CD4-positive, alpha-beta T cell treated with Interleukin-15 for 4 hours (primary cell): ENCODE measurements around the gene SSNA1.
A peak's percentile ranks its signal among the peaks of the same experiment; 100 is the strongest.

Experiments used
- DNase-seq: peaks from one replicate; pipeline ENCODE4 v3.0.0-alpha.2; 2020; ENCODE audit warnings: low spot score

The SSNA1 gene

GRCh38 chr9:137188490-137189296 lies at the start of gene SSNA1, which contains the start of gene ANAPC2:
Gene SSNA1 (plus strand): TSS chr9:137188676. CDS start chr9:137188727, 51 bp downstream.
Gene ANAPC2 (minus strand): TSS chr9:137188560. CDS start chr9:137188532, 28 bp downstream.
- peak; percentile 92 for DNase-seq

- no peak for DNase-seq
Observed at GRCh38 chr9:137138722-137139467, 49.6 kb upstream of the SSNA1 start, which contains the start of gene GRIN1. Gene GRIN1 (plus strand): TSS chr9:137139154. CDS start chr9:137139487, 333 bp downstream.

- DNase-seq: no peak
Observed at GRCh38 chr9:137139468-137140150, 48.9 kb upstream of the SSNA1 start.

- DNase-seq: no peak
Observed at GRCh38 chr9:137140151-137141012, 48.1 kb upstream of the SSNA1 start.

- DNase-seq: no peak
Observed at GRCh38 chr9:137141050-137141810, 47.2 kb upstream of the SSNA1 start.

- no peak for DNase-seq
Observed at GRCh38 chr9:137141976-137142936, 46.2 kb upstream of the SSNA1 start.

- no peak for DNase-seq
Observed at GRCh38 chr9:137143459-137143858, 45.0 kb upstream of the SSNA1 start.

- no peak for DNase-seq
Observed at GRCh38 chr9:137145731-137146526, 42.5 kb upstream of the SSNA1 start.

GRCh38 chr9:137146527-137146918 lies 42.0 kb upstream of the SSNA1 start:
- no peak for DNase-seq

GRCh38 chr9:137147091-137147792 lies 41.2 kb upstream of the SSNA1 start:
- no peak for DNase-seq

GRCh38 chr9:137147793-137148160 lies 40.7 kb upstream of the SSNA1 start:
- no peak for DNase-seq

GRCh38 chr9:137148242-137148641 lies 40.2 kb upstream of the SSNA1 start:
- no peak for DNase-seq

- no peak for DNase-seq
Observed at GRCh38 chr9:137148661-137149060, 39.8 kb upstream of the SSNA1 start.

- no peak for DNase-seq
Observed at GRCh38 chr9:137149363-137149762, 39.1 kb upstream of the SSNA1 start.

- no peak for DNase-seq
Observed at GRCh38 chr9:137149942-137150616, 38.4 kb upstream of the SSNA1 start.

GRCh38 chr9:137150617-137151457 lies 37.6 kb upstream of the SSNA1 start:
- DNase-seq: peak; percentile 50
